Neural cell (in vitro differentiated cells): ENCODE results near the gene CENPA. TPM values are rescaled to one million over a fixed set of nuclear protein-coding genes. Genes with fewer than 3 reads are reported as not detected.

ENCODE experiments used
- H2AFZ ChIP-seq: fragments of 200-600, 300-800 bp; sonication (generic), shearing (Covaris generic); 2 replicates; pipeline ENCODE4 v1.6.0; 2014; ENCODE audit warnings: low read depth, mild to moderate bottlenecking, antibody characterized with exemption, low read length, moderate library complexity
- H3F3A ChIP-seq: fragments of 200-600 bp; shearing (Covaris generic); 2 replicates; pipeline ENCODE4 v1.6.1; 2016; ENCODE audit warnings: mild to moderate bottlenecking, moderate library complexity, mixed read lengths, antibody characterized with exemption, low read length; ENCODE audit not compliant: insufficient read depth, poor library complexity, severe bottlenecking
- H3K27ac ChIP-seq: fragments of 200-600, 300-800 bp; sonication (generic), shearing (Covaris generic); 2 replicates; pipeline ENCODE4 v1.5.1; 2014; ENCODE audit warnings: mild to moderate bottlenecking, low read length, moderate library complexity
- H3K27me3 ChIP-seq: fragments of 300-800, 200-600 bp; sonication (generic), shearing (Covaris generic); 2 replicates; pipeline ENCODE4 v1.6.0; 2014; ENCODE audit warnings: mild to moderate bottlenecking, low read depth, low read length, moderate library complexity; ENCODE audit not compliant: insufficient read depth
- H3K36me3 ChIP-seq: fragments of 300-800, 200-600 bp; sonication (generic), shearing (Covaris generic); 2 replicates; pipeline ENCODE4 v1.5.1; 2014; ENCODE audit warnings: mild to moderate bottlenecking, antibody characterized with exemption, low read length, moderate library complexity; ENCODE audit not compliant: insufficient read depth
- H3K4me2 ChIP-seq: fragments of 300-800, 200-600 bp; sonication (generic), shearing (Covaris generic); 2 replicates; pipeline ENCODE4 v1.6.0; 2014; ENCODE audit warnings: mild to moderate bottlenecking, low read length
- H3K4me3 ChIP-seq: fragments of 300-800, 200-600 bp; sonication (generic), shearing (Covaris generic); 2 replicates; pipeline ENCODE4 v1.5.1; 2014; ENCODE audit warnings: mild to moderate bottlenecking, low read length, moderate library complexity
- H3K79me2 ChIP-seq: fragments of 200-600 bp; shearing (Covaris generic); replicated peaks from 2 replicates; pipeline ENCODE4 v1.6.0; 2014; ENCODE audit warnings: mild to moderate bottlenecking, low read length, moderate library complexity; ENCODE audit not compliant: insufficient read depth
- H3K9ac ChIP-seq: fragments of 300-800, 200-600 bp; sonication (generic), shearing (Covaris generic); 2 replicates; pipeline ENCODE4 v1.6.1; 2016; ENCODE audit warnings: mild to moderate bottlenecking, low read length, mixed read lengths
- H3K9me2 ChIP-seq: fragments of 200-600 bp; shearing (Covaris generic); 2 replicates; pipeline ENCODE4 v1.6.1; 2016; ENCODE audit warnings: mild to moderate bottlenecking, low read length, mixed read lengths; ENCODE audit not compliant: insufficient read depth
- H3K9me3 ChIP-seq: fragments of 200-600, 300-800 bp; sonication (generic), shearing (Covaris generic); 2 replicates; pipeline ENCODE4 v1.6.1; 2016; ENCODE audit warnings: mild to moderate bottlenecking, mixed run types, low read length, moderate library complexity, mixed read lengths
- H4K20me1 ChIP-seq: fragments of 200-600 bp; shearing (Covaris generic); 2 replicates; pipeline ENCODE4 v1.6.1; 2016; ENCODE audit warnings: mild to moderate bottlenecking, mixed run types; ENCODE audit not compliant: insufficient read depth
- CTCF ChIP-seq: fragments of 450-650 bp; IDR thresholded peaks from 2 replicates; pipeline ENCODE4 v1.5.1; 2014; ENCODE audit warnings: antibody characterized with exemption, mild to moderate bottlenecking, moderate library complexity; ENCODE audit not compliant: poor library complexity, severe bottlenecking
- EP300 ChIP-seq: fragments of 450-650 bp; conservative IDR thresholded peaks from 2 replicates; pipeline ENCODE4 v1.6.1; 2014; ENCODE audit warnings: antibody characterized with exemption, mild to moderate bottlenecking, moderate library complexity; ENCODE audit not compliant: poor library complexity, severe bottlenecking
- EZH2 ChIP-seq: fragments of 200-600, 300-800 bp; shearing (Covaris generic), sonication (generic); IDR thresholded peaks from 2 replicates; pipeline ENCODE4 v1.6.1; 2014; ENCODE audit warnings: antibody characterized with exemption, low read length, borderline replicate concordance, mild to moderate bottlenecking; ENCODE audit not compliant: insufficient read depth, poor library complexity, severe bottlenecking
- MXI1 ChIP-seq: fragments of 450-650 bp; conservative IDR thresholded peaks from 2 replicates; pipeline ENCODE4 v1.6.1; 2014; ENCODE audit warnings: antibody characterized with exemption, mild to moderate bottlenecking; ENCODE audit not compliant: poor library complexity, severe bottlenecking
- POLR2AphosphoS5 ChIP-seq: IDR thresholded peaks from 2 replicates; pipeline ENCODE4 v1.6.1; 2012
- RAD21 ChIP-seq: fragments of 450-650 bp; conservative IDR thresholded peaks from 2 replicates; pipeline ENCODE4 v1.6.1; 2014; ENCODE audit warnings: antibody characterized with exemption, mild to moderate bottlenecking, moderate library complexity
- REST ChIP-seq: IDR thresholded peaks from 2 replicates; pipeline ENCODE4 v1.6.1; 2012; ENCODE audit warnings: borderline replicate concordance
- SMC3 ChIP-seq: fragments of 450-650 bp; conservative IDR thresholded peaks from 2 replicates; pipeline ENCODE4 v1.6.1; 2014; ENCODE audit warnings: antibody characterized with exemption, mild to moderate bottlenecking, moderate library complexity; ENCODE audit not compliant: poor library complexity
- TAF1 ChIP-seq: IDR thresholded peaks from 2 replicates; pipeline ENCODE4 v1.6.1; 2012; ENCODE audit warnings: low read depth
- polyA plus RNA-seq: library from polyadenylated mRNA; depleted of rRNA; stranded (reverse); fragments of >200 nt; gene quantifications from 2 replicates; pipeline ENCODE4 v1.2.3, GENCODE V29; 2014

CENPA gene
- polyA plus RNA-seq, 1 donor from 2014 or later, result 0.54 TPM

- Histone ChIP-seq H3K9me3 (no peaks in the 10 kb centered on the region), H4K20me1 (no peaks in the 10 kb centered on the region), H3K79me2 (no peaks in the 10 kb centered on the region), H3K27ac (no peak overlapping the region), H3K9ac (no peak overlapping the region), H2AFZ (no peak overlapping the region), H3K9me2 (no peaks in the 10 kb centered on the region), H3K4me3 (no peak overlapping the region), H3F3A (no peaks in the 10 kb centered on the region), H3K4me2 (no peak overlapping the region), H3K27me3 (no peaks in the 10 kb centered on the region), H3K36me3 (no peaks in the 10 kb centered on the region)
- TF ChIP-seq POLR2AphosphoS5 (no peak), MXI1 (no peak), CTCF (no peak), REST (no peak), EP300 (no peak), EZH2 (no peak), RAD21 (no peak), SMC3 (no peak), TAF1 (no peak)
Observed at GRCh38 chr2:26752656-26753055, 33.2 kb upstream of the CENPA start.

GRCh38 chr2:26754539-26754938 lies 31.3 kb upstream of the CENPA start:
- no peak overlapping the region for H3K4me2 ChIP-seq
- no peak overlapping the region for H3K27ac ChIP-seq
- TF ChIP-seq SMC3, result no peak
- TF ChIP-seq REST, result no peak
- TF ChIP-seq EZH2, result no peak
- TF ChIP-seq TAF1, result no peak
- no peak for TF ChIP-seq MXI1
- no peak for TF ChIP-seq RAD21
- no peak for TF ChIP-seq POLR2AphosphoS5
- no peak for TF ChIP-seq CTCF
- no peak for TF ChIP-seq EP300

More at GRCh38 chr2:26754539-26754938, 31.3 kb upstream of the CENPA start:
- H3K4me3 ChIP-seq, result no peak overlapping the region
- H3K27me3 ChIP-seq, result no peaks in the 10 kb centered on the region
- H3K9me3 ChIP-seq, result no peaks in the 10 kb centered on the region
- H2AFZ ChIP-seq, result no peak overlapping the region
- H3F3A ChIP-seq, result no peaks in the 10 kb centered on the region
- H4K20me1 ChIP-seq, result no peaks in the 10 kb centered on the region
- no peaks in the 10 kb centered on the region for H3K79me2 ChIP-seq
- no peaks in the 10 kb centered on the region for H3K36me3 ChIP-seq
- H3K9me2 ChIP-seq, result no peaks in the 10 kb centered on the region
- H3K9ac ChIP-seq, result no peak overlapping the region
